Body of pancreas (tissue), 4 donors: Measurements from ENCODE around the gene ZNF35. TPM values are rescaled to one million over a fixed set of nuclear protein-coding genes. Genes with fewer than 3 reads are reported as not detected.

Experiments
- ATAC-seq: fragments of 150-250 bp; one replicate; pipeline ENCODE4 v1.9.1; 2016
- DNase-seq, 4 donors: peaks; one replicate each; pipeline ENCODE4 v3.0.0-alpha.2; 2019
- H3K27ac ChIP-seq, 4 donors: fragments of 200-600 bp; sonication (generic); 1 replicate in 3 of 4; 2 replicates in 1 of 4; pipeline versions ENCODE4 v1.5.1 to v1.6.1; 2016 to 2019; ENCODE audit warnings: mild to moderate bottlenecking in 1 of 4, mixed read lengths in 1 of 4, moderate library complexity in 1 of 4
- H3K27me3 ChIP-seq, 2 donors: fragments of 200-600 bp; sonication (generic); one replicate each; pipeline ENCODE4 v1.6.0; 2016; ENCODE audit warnings: mild to moderate bottlenecking in 1 of 2
- H3K36me3 ChIP-seq, 2 donors: fragments of 200-600 bp; sonication (generic); replicated peaks in 1 of 2; 2 replicates each; pipeline ENCODE4 v1.5.1; 2016; ENCODE audit warnings: low read depth in 2 of 2; ENCODE audit not compliant: insufficient read depth in 1 of 2
- H3K4me1 ChIP-seq: fragments of 200-600 bp; sonication (generic); one replicate; pipeline ENCODE4 v1.6.0; 2016
- H3K4me3 ChIP-seq, 2 donors: fragments of 200-600 bp; sonication (generic); 1 replicate in 1 of 2; 2 replicates in 1 of 2; pipeline ENCODE4 v1.5.1; 2016 to 2019
- H3K9me3 ChIP-seq, 3 donors: fragments of 200-600 bp; sonication (generic); 1 replicate in 2 of 3; 2 replicates in 1 of 3; pipeline ENCODE4 v1.5.1; 2016
- CTCF ChIP-seq, 7 experiments: fragments of 450-650 bp in 4 of 7; fragments of 200-600 bp in 3 of 7; sonication (generic) in 3 of 7; IDR thresholded peaks; one replicate each; pipeline ENCODE4 v1.5.1; 2016 to 2019; ENCODE audit warnings: antibody characterized with exemption in 7 of 7
- POLR2A ChIP-seq, 3 donors: fragments of 450-650 bp; IDR thresholded peaks; one replicate each; pipeline ENCODE4 v1.6.1; 2016; ENCODE audit warnings: antibody characterized with exemption in 3 of 3, mild to moderate bottlenecking in 2 of 3
- WGBS, 2 donors: methylation state at CpG; one replicate each; pipeline ENCODE4 v1.1.5; 2017; 5-methylcytosine and 5-hydroxymethylcytosine counted together
- intact Hi-C: fragments of 100-400 bp; cut with DNase I; formaldehyde crosslinking; loops from one replicate; pipeline ENCODE4 v1.15.1; 2023
- total RNA-seq, 2 donors: library from RNA; depleted of rRNA; stranded (reverse); fragments of >200 nt; gene quantifications; one replicate each; pipeline ENCODE4 v1.1.0, GENCODE V29; 2016

ZNF35 gene
- total RNA-seq, 2 donors from 2014 or later, result 3.1 to 7.9 TPM

GRCh38 chr3:44649709-44650108 lies 1.2 kb downstream of the ZNF35 start:
- H3K36me3 ChIP-seq, result peaks cover 0 to 7% of the 10 kb centered on the region in 2 donors
- DNase-seq, result no peak
- H3K4me3 ChIP-seq, result no peak overlapping the region
- no peak for TF ChIP-seq POLR2A (IDR thresholded peaks at IDR 0.05)
- TF ChIP-seq CTCF (IDR thresholded peaks at IDR 0.05), result no peak
- 78 to 90% methylated on average over 1 of the region's 1 CpG for WGBS, 2 donors
- intact Hi-C loops, result no loop called here
- H3K9me3 ChIP-seq, result no peaks in the 10 kb centered on the region
- peaks cover 6% of the 10 kb centered on the region for H3K4me1 ChIP-seq
- no peaks in the 10 kb centered on the region for H3K27me3 ChIP-seq
- H3K27ac ChIP-seq, result no peak overlapping the region
- ATAC-seq, result no peak

- Histone ChIP-seq H3K27ac (no peak overlapping the region), H3K9me3 (no peaks in the 10 kb centered on the region), H3K4me1 (no peaks in the 10 kb centered on the region), H3K4me3 (no peak overlapping the region), H3K27me3 (no peaks in the 10 kb centered on the region), H3K36me3 (peaks cover 0 to 26% of the 10 kb centered on the region in 2 donors)
- 95 to 96% methylated on average over 5 of the region's 5 CpGs for WGBS, 2 donors
- intact Hi-C loops, result no loop called here
- ATAC-seq, result no peak
- no peak for DNase-seq
- TF ChIP-seq CTCF (IDR thresholded peaks at IDR 0.05) (no peak), POLR2A (IDR thresholded peaks at IDR 0.05) (no peak)
Observed at GRCh38 chr3:44654039-44654438, 5.5 kb downstream of the ZNF35 start.

GRCh38 chr3:44659015-44659414 lies 10.5 kb downstream of the ZNF35 start:
- ATAC-seq (no peak), DNase-seq (no peak)
- 95 to 99% methylated on average over 7 of the region's 7 CpGs for WGBS, 2 donors
- Histone ChIP-seq H3K36me3 (peaks cover 7 to 26% of the 10 kb centered on the region in 2 donors), H3K9me3 (no peaks in the 10 kb centered on the region), H3K4me3 (no peak overlapping the region), H3K4me1 (no peaks in the 10 kb centered on the region), H3K27me3 (no peaks in the 10 kb centered on the region), H3K27ac (no peak overlapping the region)
- TF ChIP-seq CTCF (IDR thresholded peaks at IDR 0.05) (no peak), POLR2A (IDR thresholded peaks at IDR 0.05) (no peak)
- intact Hi-C loops, result no loop called here

- no peaks in the 10 kb centered on the region for H3K9me3 ChIP-seq
Observed at GRCh38 chr3:44659434-44659833, 10.9 kb downstream of the ZNF35 start.

More at GRCh38 chr3:44659434-44659833, 10.9 kb downstream of the ZNF35 start:
- intact Hi-C loops, result no loop called here
- Histone ChIP-seq H3K27me3 (no peaks in the 10 kb centered on the region), H3K4me1 (no peaks in the 10 kb centered on the region), H3K36me3 (peaks cover 7 to 26% of the 10 kb centered on the region in 2 donors), H3K4me3 (no peak overlapping the region), H3K27ac (no peak overlapping the region)
- TF ChIP-seq CTCF (IDR thresholded peaks at IDR 0.05) (no peak), POLR2A (IDR thresholded peaks at IDR 0.05) (no peak)
- WGBS, 2 donors, result 94 to 95% methylated on average over 6 of the region's 6 CpGs
- ATAC-seq (no peak), DNase-seq (no peak)
